Measurements from ENCODE around the gene JSRP1.

Gene JSRP1

DNA sequence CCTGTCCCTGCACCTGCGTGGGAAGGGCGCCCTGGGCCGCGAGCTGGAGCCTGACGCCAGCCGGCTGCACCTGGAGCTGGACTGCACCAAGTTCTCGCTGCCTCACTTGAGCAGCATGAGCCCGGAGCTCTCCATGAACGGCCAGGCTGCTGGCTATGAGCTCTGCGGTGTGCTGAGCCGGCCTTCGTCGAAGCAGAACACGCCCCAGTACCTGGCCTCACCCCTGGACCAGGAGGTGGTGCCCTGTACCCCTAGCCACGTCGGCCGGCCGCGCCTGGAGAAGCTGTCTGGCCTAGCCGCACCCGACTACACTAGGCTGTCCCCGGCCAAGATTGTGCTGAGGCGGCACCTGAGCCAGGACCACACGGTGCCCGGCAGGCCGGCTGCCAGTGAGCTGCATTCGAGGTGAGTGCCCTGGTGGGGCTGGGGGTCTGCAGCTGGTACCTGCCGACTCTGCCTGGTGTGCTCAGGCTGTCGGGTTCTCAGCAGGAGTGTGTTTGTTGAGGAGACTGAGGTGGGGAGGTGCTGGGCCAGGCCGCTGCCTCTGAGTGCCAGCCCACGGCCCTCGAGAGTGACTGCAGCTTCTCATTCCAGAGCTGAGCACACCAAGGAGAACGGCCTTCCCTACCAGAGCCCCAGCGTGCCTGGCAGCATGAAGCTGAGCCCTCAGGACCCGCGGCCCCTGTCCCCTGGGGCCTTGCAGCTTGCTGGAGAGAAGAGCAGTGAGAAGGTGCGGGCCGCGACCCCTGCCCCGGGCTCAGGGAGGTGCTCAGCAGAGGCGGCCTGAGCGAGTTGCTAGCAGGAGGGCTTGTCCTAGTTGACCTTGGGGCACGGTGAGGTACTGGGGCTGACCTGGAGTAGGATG is 39.6 kb downstream of the JSRP1 start:
- no peak for DNase-seq

- no peak for DNase-seq
Measured at GRCh38 chr19:2215281-2215751, 40.9 kb downstream of the JSRP1 start.

- no peak for DNase-seq
Measured at GRCh38 chr19:2214251-2214650, 42.0 kb downstream of the JSRP1 start.

GRCh38 chr19:2213799-2214198 is 42.4 kb downstream of the JSRP1 start:
- no peak for DNase-seq

DNA sequence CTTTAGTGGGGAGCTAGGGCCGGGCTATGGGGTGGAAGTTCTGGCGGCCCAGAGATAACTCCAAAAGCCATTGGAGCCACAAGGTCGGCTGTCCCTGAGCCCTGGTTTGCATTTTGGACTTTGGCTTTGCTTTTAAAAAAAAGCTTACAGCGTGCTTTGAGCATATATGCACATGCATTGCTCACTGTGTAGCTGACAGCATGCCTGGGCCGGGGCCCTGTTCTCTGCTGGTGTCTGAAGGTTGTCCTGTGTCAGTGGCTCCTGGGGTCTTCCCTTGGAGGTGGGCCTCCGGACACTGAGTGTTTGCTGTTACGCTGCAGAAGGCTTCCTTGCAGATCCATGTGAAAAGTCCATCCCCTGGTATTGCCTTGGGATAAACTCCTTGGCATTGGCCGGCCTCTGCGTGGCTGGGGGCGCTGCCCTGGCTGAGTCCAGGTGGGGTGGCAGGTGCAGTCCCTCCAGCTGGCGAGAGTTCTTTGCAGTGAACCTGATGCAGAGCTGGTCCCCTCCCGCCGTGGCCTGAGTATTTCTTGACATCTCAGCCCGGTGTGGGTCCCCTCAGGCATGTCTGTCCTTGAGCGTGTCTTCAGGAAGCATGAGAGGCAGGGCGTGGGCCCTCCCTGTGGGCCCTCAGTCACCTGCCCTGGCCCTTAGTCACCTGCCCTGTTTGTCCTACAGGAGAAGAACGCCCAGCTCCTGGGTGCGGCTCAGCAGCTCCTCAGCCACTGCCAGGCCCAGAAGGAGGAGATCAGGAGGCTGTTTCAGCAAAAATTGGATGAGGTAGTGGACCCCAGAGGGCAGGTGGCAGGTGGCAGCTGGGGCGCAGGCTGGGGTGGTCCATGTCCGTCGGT is 43.1 kb downstream of the JSRP1 start:
- no peak for DNase-seq

DNA sequence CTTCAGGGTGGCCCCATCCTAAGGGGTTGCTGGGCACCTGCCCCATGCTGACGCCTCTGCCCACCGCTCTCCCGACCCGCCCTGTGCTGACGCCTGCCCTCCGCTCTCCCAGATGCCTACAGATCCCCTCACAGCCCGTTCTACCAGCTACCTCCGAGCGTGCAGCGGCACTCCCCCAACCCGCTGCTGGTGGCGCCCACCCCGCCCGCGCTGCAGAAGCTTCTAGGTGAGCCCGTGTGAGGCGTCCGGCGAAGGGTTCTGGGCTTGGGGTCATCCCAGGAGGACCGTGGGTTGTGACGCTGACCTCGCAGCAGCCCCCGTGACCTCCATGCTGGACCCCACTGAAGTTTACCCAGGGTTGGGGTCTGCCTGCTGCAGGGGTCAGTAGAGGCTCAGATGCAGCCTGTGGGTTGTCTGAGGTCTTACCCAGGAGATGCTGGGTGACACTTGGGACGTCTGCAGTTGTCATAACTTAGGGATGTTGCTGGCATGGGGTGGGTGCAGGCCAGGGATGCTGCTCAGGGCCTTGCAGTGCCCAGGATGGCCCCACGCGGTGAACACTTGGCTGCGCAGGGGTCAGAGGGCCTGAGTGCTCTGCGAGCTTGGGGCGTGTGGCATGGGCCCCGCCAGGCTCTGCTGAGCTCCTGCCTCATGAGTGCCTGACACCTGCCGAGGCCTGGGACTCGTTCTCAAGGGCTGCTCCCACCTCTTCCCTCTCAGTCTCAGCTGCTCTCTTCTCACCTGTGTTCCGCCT is 45.1 kb downstream of the JSRP1 start:
- DNase-seq: no peak

DNA sequence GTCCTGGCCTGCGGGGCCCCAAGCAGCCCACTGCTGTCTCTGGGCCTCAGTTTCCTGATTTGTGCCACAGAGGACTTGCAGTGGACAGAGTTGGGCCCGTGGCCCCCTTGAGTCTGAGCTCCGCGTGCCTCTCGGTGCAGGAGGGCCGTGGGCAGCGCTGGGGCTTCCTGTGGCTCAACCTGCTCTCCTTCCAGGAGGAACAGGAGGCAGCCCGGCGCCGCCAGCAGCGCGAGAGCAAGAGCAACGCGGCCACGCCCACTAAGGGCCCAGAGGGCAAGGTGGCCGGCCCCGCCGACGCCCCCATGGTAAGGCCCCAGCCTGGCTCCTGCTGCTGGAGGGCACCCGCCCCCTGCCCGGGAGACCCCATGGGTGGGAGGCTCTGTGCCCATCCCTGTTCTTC is 46.0 kb downstream of the JSRP1 start:
- no peak for DNase-seq

DNA sequence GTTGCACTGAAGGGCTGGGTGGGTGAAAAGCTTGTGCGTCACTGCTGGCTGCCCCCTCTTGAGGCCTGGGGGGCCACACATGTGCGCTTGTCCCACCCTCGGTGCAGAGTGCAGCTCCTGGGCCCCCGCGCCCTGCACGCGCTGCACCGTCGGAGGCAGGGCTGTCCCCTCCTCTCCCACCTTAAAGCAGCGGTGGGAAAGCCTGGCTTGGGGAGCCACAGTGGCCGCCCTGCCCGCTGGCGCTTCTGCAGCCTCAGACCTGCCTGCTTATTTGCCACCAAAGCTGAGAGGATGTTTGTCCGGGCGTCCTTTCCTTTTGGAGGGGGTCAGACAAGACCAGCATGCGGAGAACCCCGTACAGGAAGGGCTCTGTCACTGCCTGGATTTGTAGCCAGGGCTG is 46.8 kb downstream of the JSRP1 start:
- no peak for DNase-seq

- no peak for DNase-seq
Measured at GRCh38 chr19:2208975-2209374, 47.2 kb downstream of the JSRP1 start.

DNA sequence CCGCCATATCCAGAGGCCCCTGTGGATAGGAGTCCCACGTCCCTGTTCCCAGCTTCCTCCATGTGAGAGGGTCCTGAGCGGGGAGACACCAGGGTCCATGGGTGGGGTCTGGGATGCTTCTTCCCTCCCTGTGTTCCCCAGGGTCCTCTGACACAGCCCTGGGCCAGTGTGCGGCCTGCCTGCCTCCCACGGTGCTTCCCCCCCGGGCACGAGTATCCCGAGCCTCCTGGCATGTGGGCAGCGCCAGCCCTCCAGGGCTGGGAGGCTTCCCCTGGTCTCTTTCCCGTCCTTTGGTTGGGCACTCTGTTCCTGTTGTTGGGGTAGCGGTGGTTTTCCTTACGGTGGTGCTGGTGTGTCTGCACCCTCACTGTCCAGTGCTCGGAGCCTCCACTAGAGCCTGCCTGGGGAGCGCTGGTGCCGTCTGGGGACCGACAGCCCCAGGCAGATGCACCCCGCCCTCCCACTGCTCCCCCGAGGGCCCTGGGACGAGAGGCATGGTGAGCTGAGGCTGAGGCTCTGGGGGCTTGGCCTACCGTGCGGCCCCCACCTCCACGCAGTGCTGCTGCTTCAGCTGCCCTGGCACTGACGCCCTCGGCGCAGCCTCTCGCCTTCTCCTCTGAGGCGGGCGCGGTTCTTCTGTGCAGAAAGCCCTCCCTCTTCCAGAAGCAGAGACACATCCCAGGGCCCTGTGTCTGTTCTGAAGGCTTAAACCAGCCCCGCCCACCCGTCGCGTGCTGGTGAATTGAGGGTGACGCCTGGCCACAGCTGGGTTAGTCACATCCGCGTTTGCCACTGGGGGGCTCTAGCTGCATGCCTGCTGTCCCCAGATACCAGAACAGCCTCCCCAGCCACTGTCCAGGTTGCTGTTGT is 48.0 kb downstream of the JSRP1 start:
- no peak for DNase-seq

- DNase-seq: no peak
Measured at GRCh38 chr19:2207008-2207407, 49.2 kb downstream of the JSRP1 start.

DNA sequence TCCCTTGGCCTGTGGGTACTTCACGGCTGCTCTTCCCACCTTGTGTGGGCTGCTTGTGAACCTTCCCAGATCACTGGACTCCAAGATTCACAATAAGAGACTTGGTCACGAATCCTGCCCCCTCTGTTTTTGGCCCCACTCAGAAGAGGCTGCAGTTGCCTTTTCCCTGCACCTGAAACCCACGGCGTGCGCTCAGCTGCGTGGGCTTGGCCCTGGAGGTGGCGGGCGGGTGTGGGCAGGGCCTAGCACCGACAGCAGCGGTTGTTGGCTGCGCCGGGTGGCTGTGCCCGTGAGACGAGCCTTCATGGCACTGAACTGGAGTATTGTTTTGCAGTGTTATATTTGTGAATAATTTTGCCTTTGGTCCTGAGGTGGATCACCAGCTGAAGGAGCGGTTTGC is 53.9 kb downstream of the JSRP1 start:
- no peak for DNase-seq
